ENCODE results near the gene VSTM4.

DNA sequence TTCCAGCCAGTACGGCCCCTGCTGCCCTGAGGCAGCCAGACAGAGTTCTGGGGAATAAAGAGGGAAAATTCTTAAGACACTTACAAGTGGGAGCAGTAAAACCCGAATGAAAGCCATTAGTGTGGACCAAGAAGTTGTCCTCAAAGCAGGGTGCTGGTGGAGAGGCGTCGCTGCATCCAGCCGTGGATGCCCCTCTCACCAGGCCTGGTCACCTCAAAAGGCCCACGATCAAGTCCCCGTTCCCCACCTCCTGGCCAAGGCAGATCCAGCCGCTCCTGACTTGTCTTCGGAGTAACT, 656 bp downstream of the VSTM4 start:
- TF ChIP-seq, protein P1, sequence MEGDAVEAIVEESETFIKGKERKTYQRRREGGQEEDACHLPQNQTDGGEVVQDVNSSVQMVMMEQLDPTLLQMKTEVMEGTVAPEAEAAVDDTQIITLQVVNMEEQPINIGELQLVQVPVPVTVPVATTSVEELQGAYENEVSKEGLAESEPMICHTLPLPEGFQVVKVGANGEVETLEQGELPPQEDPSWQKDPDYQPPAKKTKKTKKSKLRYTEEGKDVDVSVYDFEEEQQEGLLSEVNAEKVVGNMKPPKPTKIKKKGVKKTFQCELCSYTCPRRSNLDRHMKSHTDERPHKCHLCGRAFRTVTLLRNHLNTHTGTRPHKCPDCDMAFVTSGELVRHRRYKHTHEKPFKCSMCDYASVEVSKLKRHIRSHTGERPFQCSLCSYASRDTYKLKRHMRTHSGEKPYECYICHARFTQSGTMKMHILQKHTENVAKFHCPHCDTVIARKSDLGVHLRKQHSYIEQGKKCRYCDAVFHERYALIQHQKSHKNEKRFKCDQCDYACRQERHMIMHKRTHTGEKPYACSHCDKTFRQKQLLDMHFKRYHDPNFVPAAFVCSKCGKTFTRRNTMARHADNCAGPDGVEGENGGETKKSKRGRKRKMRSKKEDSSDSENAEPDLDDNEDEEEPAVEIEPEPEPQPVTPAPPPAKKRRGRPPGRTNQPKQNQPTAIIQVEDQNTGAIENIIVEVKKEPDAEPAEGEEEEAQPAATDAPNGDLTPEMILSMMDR (conservative IDR thresholded peaks at IDR 0.05): no peak
- TF ChIP-seq EZH2 (IDR thresholded peaks at IDR 0.05; ENCODE audit: low read depth): no peak

Measured in PC-9 (cell line).